ENCODE data around the gene OXLD1.

DNA sequence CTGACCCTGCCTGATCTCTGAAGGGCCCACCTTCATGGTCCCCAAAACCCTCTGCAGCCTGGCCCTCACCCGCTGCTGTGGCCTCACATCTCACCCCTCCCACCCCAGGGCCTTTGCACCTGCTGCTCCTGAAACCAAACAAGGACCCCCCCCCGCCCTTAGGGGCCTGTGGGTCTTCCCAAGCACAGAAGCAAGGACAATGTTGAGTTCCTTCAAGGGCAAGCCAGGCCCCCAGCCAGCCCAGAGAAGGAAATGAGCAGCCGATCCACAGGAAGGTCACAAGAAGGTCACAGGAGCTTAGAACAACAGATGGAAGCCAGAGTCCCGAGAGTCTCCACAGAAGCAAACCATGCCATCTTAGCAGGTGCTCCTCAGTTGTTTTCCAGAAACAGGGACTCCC is 9.6 kb downstream of the OXLD1 start:
- no peak for TF ChIP-seq POLR2AphosphoS5 (IDR thresholded peaks at IDR 0.05; ENCODE audit: insufficient read depth in 1 of 2, low read depth in 1 of 2)
- TF ChIP-seq, protein P1, sequence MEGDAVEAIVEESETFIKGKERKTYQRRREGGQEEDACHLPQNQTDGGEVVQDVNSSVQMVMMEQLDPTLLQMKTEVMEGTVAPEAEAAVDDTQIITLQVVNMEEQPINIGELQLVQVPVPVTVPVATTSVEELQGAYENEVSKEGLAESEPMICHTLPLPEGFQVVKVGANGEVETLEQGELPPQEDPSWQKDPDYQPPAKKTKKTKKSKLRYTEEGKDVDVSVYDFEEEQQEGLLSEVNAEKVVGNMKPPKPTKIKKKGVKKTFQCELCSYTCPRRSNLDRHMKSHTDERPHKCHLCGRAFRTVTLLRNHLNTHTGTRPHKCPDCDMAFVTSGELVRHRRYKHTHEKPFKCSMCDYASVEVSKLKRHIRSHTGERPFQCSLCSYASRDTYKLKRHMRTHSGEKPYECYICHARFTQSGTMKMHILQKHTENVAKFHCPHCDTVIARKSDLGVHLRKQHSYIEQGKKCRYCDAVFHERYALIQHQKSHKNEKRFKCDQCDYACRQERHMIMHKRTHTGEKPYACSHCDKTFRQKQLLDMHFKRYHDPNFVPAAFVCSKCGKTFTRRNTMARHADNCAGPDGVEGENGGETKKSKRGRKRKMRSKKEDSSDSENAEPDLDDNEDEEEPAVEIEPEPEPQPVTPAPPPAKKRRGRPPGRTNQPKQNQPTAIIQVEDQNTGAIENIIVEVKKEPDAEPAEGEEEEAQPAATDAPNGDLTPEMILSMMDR (IDR thresholded peaks at IDR 0.05): no peak
- no peak for TF ChIP-seq POLR2A (IDR thresholded peaks at IDR 0.05)
